IMR-90 (cell line): Measurements from ENCODE around the gene IQSEC3. TPM values are rescaled to one million over a fixed set of nuclear protein-coding genes. Genes with fewer than 3 reads are reported as not detected.

Source experiments
- ATAC-seq: fragments of 200-7000 bp; cut with Tn5 transposase; 2 replicates; pipeline ENCODE4 v1.9.1; 2020; ENCODE audit warnings: low read depth, mild to moderate bottlenecking, moderate library complexity
- BruUV-seq: library from RNA; stranded (reverse); fragments of 400-500 nt; replicated peaks from 2 replicates; lab custom pipeline; 2021; lab: Mats Ljungman, UMichigan
- CTCF ChIA-PET: fragments of 300-600 bp; formaldehyde crosslinking; extraction: SDS; loops from one replicate; lab custom pipeline; 2021; ENCODE audit warnings: antibody characterized with exemption; lab: Yijun Ruan, JAX
- POLR2A ChIA-PET: fragments of 300-600 bp; sonication (Branson Sonifier 250); formaldehyde crosslinking; loops from one replicate; lab custom pipeline; 2022; ENCODE audit warnings: antibody characterized with exemption; ENCODE audit not compliant: unreplicated experiment; lab: Charles Lee
- DNase-seq: peaks from one replicate; pipeline ENCODE4 v3.0.0; 2013
- H2AFZ ChIP-seq: replicated peaks from 2 replicates; pipeline ENCODE3; 2013; ENCODE audit warnings: low read length, mild to moderate bottlenecking; ENCODE audit not compliant: poor library complexity
- H2AK5ac ChIP-seq: 2 replicates; pipeline ENCODE4 v1.6.1; 2013; ENCODE audit warnings: low read depth, low read length, inconsistent platforms
- H2AK9ac ChIP-seq: replicated peaks from 2 replicates; pipeline ENCODE3; 2013; ENCODE audit warnings: mild to moderate bottlenecking, low read depth, low read length, moderate library complexity; ENCODE audit not compliant: poor library complexity
- H2BK120ac ChIP-seq: 2 replicates; pipeline ENCODE4 v1.6.1; 2013; ENCODE audit warnings: low read depth, low read length, inconsistent platforms
- H2BK15ac ChIP-seq: 3 replicates; pipeline ENCODE4 v1.6.1; 2013; ENCODE audit warnings: low read depth, low read length, inconsistent platforms
- H2BK20ac ChIP-seq: 2 replicates; pipeline ENCODE4 v1.6.1; 2013; ENCODE audit warnings: low read depth, mild to moderate bottlenecking, inconsistent platforms, low read length, moderate library complexity
- H2BK5ac ChIP-seq: 2 replicates; pipeline ENCODE4 v1.6.1; 2013; ENCODE audit warnings: mild to moderate bottlenecking, low read depth, low read length, inconsistent platforms; ENCODE audit not compliant: poor library complexity, severe bottlenecking
- H3K14ac ChIP-seq: replicated peaks from 2 replicates; pipeline ENCODE4 v1.6.1; 2013; ENCODE audit warnings: low read depth, low read length, inconsistent platforms
- H3K18ac ChIP-seq: 2 replicates; pipeline ENCODE4 v1.6.1; 2013; ENCODE audit warnings: low read depth, low read length, control low read depth
- H3K23ac ChIP-seq: 2 replicates; pipeline ENCODE4 v1.6.1; 2013; ENCODE audit warnings: low read depth, low read length, inconsistent platforms
- H3K27ac ChIP-seq: 2 replicates; pipeline ENCODE4 v1.5.1; 2013; ENCODE audit warnings: mild to moderate bottlenecking, control low read depth, low read length; ENCODE audit not compliant: insufficient read depth
- H3K27me3 ChIP-seq: 2 replicates; pipeline ENCODE4 v1.6.1; 2013; ENCODE audit warnings: low read length; ENCODE audit not compliant: control insufficient read depth, insufficient read depth
- H3K36me3 ChIP-seq: 2 replicates; pipeline ENCODE4 v1.6.1; 2013; ENCODE audit warnings: low read length, mixed read lengths; ENCODE audit not compliant: control insufficient read depth, insufficient read depth
- H3K4ac ChIP-seq: 2 replicates; pipeline ENCODE4 v1.6.1; 2013; ENCODE audit warnings: low read depth, low read length, inconsistent platforms
- H3K4me1 ChIP-seq: 2 replicates; pipeline ENCODE4 v1.6.1; 2013; ENCODE audit warnings: low read length, mixed read lengths; ENCODE audit not compliant: control insufficient read depth, insufficient read depth
- H3K4me2 ChIP-seq: 2 replicates; pipeline ENCODE4 v1.6.1; 2013; ENCODE audit warnings: low read depth, mild to moderate bottlenecking, control low read depth, low read length, moderate library complexity
- H3K4me3 ChIP-seq: 2 replicates; pipeline ENCODE4 v1.5.1; 2013; ENCODE audit warnings: low read depth, mild to moderate bottlenecking, control low read depth, low read length, moderate library complexity; ENCODE audit not compliant: insufficient read depth
- H3K56ac ChIP-seq: 2 replicates; pipeline ENCODE4 v1.6.1; 2013; ENCODE audit warnings: low read length, inconsistent platforms; ENCODE audit not compliant: insufficient read depth; ENCODE audit errors: extremely low read depth
- H3K79me1 ChIP-seq, 2 experiments: 2 replicates each; pipeline ENCODE4 v1.6.1; 2013; ENCODE audit warnings: low read length in 2 of 2, inconsistent platforms in 1 of 2, low read depth in 1 of 2
- H3K9ac ChIP-seq: 2 replicates; pipeline ENCODE4 v1.6.1; 2013; ENCODE audit warnings: low read depth, low read length, control low read depth
- H3K9me1 ChIP-seq: 2 replicates; pipeline ENCODE4 v1.6.1; 2013; ENCODE audit warnings: low read length, inconsistent platforms; ENCODE audit not compliant: insufficient read depth
- H3K9me3 ChIP-seq: 2 replicates; pipeline ENCODE4 v1.6.1; 2013; ENCODE audit warnings: low read length; ENCODE audit not compliant: control insufficient read depth, insufficient read depth
- H4K20me1 ChIP-seq: 2 replicates; pipeline ENCODE4 v1.6.1; 2013; ENCODE audit warnings: low read length, inconsistent platforms; ENCODE audit not compliant: insufficient read depth
- H4K5ac ChIP-seq: 2 replicates; pipeline ENCODE4 v1.6.1; 2013; ENCODE audit warnings: mild to moderate bottlenecking, low read depth, low read length, control low read depth
- H4K8ac ChIP-seq, 2 experiments: 2 replicates each; pipeline ENCODE4 v1.6.1; 2013; ENCODE audit warnings: low read depth in 2 of 2, low read length in 2 of 2, control low read depth in 1 of 2, inconsistent platforms in 1 of 2
- H4K91ac ChIP-seq: 2 replicates; pipeline ENCODE4 v1.6.1; 2013; ENCODE audit warnings: low read depth, low read length, inconsistent platforms; ENCODE audit not compliant: insufficient read depth
- CTCF ChIP-seq: conservative IDR thresholded peaks from 2 replicates; pipeline ENCODE4 v1.5.1; 2012; ENCODE audit warnings: mild to moderate bottlenecking, low read depth, low read length, improper control_type of control experiment
- WGBS, 2 experiments: methylation state at CpG; one replicate each; pipeline versions ENCODE4 v1.1.5 to v1.1.7; 2013; ENCODE audit warnings: missing lambda C conversion rate in 2 of 2; ENCODE audit not compliant: insufficient read length in 1 of 2; ENCODE audit errors: extremely low coverage in 2 of 2; 5-methylcytosine and 5-hydroxymethylcytosine counted together
- dilution Hi-C: fragments of 300-500 bp; cut with HindIII; formaldehyde crosslinking; loops from one replicate; pipeline ENCODE4 v1.14.3; 2018; ENCODE audit warnings: low sequenced_read_pairs; ENCODE audit not compliant: unreplicated experiment
- in situ Hi-C: fragments of 300-500 bp; cut with MboI; formaldehyde crosslinking; loops from 3 replicates; pipeline ENCODE4 v1.14.3; 2019; ENCODE audit warnings: low sequenced_read_pairs, inconsistent platforms, mixed read lengths
- intact Hi-C: fragments of 100-400 bp; cut with micrococcal nuclease; formaldehyde crosslinking; loops from 2 replicates; pipeline ENCODE4 v1.10.0; 2022
- polyA plus RNA-seq, 3 experiments: library from polyadenylated mRNA; depleted of rRNA; stranded (reverse); fragments of >200 nt; gene quantifications; 2 replicates each; pipeline ENCODE4 v1.2.3, GENCODE V29; 2012; ENCODE audit warnings: low replicate concordance in 1 of 3
- total RNA-seq: library from RNA; depleted of rRNA; stranded (reverse); fragments of >200 nt; gene quantifications from 2 replicates; pipeline ENCODE4 v1.2.3, GENCODE V29; 2012
- TF ChIP-seq, protein P1 (sequence below): fragments of 150-350 bp; IDR thresholded peaks from 2 replicates; pipeline ENCODE4 v1.6.1; 2017; ENCODE audit warnings: mild to moderate bottlenecking, antibody characterized with exemption, low read length, low read depth

IQSEC3 gene
- total and polyA plus RNA-seq, 2 of the 4 experiments (the other 2 are of a cell fraction), result 0.10 TPM; not detected in 1

- Histone ChIP-seq H2BK20ac (no peak overlapping the region), H2BK120ac (no peak overlapping the region), H3K4me3 (no peak overlapping the region), H3K14ac (no peak overlapping the region), H3K56ac (no peak overlapping the region), H3K4me1 (peaks cover 3% of the 10 kb centered on the region), H3K4ac (no peak overlapping the region), H3K4me2 (no peak overlapping the region), H2BK15ac (no peak overlapping the region), H3K79me1 (no peaks in the 10 kb centered on the region), H3K9me1 (peaks cover 6% of the 10 kb centered on the region; the same call in 1 of the 2 replicates), H3K9ac (no peak overlapping the region), H3K18ac (no peak overlapping the region), H2AK9ac (no peak overlapping the region), H4K91ac (no peak overlapping the region), H4K20me1 (no peaks in the 10 kb centered on the region), H3K36me3 (no peaks in the 10 kb centered on the region), H3K27ac (no peak overlapping the region), H2BK5ac (no peak overlapping the region), H2AFZ (no peak overlapping the region), H2AK5ac (no peak overlapping the region), H3K23ac (no peak overlapping the region), H4K8ac (no peak overlapping the region), H4K5ac (no peak overlapping the region), H3K27me3 (peaks cover 51% of the 10 kb centered on the region), H3K9me3 (no peaks in the 10 kb centered on the region)
- CTCF ChIA-PET, result no interaction called here
- ATAC-seq (no peak), DNase-seq (no peak)
- TF ChIP-seq CTCF, result no peak
- TF ChIP-seq, protein P1, sequence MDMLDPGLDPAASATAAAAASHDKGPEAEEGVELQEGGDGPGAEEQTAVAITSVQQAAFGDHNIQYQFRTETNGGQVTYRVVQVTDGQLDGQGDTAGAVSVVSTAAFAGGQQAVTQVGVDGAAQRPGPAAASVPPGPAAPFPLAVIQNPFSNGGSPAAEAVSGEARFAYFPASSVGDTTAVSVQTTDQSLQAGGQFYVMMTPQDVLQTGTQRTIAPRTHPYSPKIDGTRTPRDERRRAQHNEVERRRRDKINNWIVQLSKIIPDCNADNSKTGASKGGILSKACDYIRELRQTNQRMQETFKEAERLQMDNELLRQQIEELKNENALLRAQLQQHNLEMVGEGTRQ, result no peak
- WGBS, 2 experiments, result 70% methylated on average over 2 of the region's 8 CpGs; no CpG with 5 or more reads in 1 of the 2 experiments
- BruUV-seq, result no TSS peak
- in situ Hi-C loops (no loop called here), dilution Hi-C loops (no loop called here), intact Hi-C loops (no loop called here)
- POLR2A ChIA-PET, result no interaction called here
Measured at GRCh38 chr12:201361-201760, 134.8 kb downstream of the IQSEC3 start.
